GM23338 (cell line): ENCODE data around the gene ZNF763. TPM values are rescaled to one million over a fixed set of nuclear protein-coding genes. Genes with fewer than 3 reads are reported as not detected.

ENCODE experiments used
- ATAC-seq: fragments of 200-7000 bp; cut with Tn5 transposase; 3 replicates; pipeline ENCODE4 v1.9.1; 2020
- DNase-seq: peaks from one replicate; pipeline ENCODE4 v3.0.0-alpha.2; 2015; ENCODE audit warnings: low spot score
- H2AFZ ChIP-seq: fragments of 200-600 bp; sonication (generic); 2 replicates; pipeline ENCODE4 v1.8.0; 2016; ENCODE audit warnings: antibody characterized with exemption, mild to moderate bottlenecking, moderate library complexity
- H3F3A ChIP-seq: fragments of 200-600 bp; sonication (generic); replicated peaks from 2 replicates; pipeline ENCODE4 v1.8.0; 2017; ENCODE audit warnings: antibody characterized with exemption, mixed run types, low read depth
- H3K27ac ChIP-seq: fragments of 200-600 bp; sonication (generic); 2 replicates; pipeline ENCODE4 v1.6.1; 2016; ENCODE audit warnings: low read depth
- H3K27me3 ChIP-seq: fragments of 200-600 bp; sonication (generic); 2 replicates; pipeline ENCODE4 v1.8.0; 2016; ENCODE audit warnings: mild to moderate bottlenecking, mixed run types, moderate library complexity; ENCODE audit not compliant: insufficient read depth
- H3K36me3 ChIP-seq: fragments of 200-600 bp; sonication (generic); 2 replicates; pipeline ENCODE4 v1.8.0; 2016; ENCODE audit warnings: mild to moderate bottlenecking; ENCODE audit not compliant: insufficient read depth
- H3K4me1 ChIP-seq: fragments of 200-600 bp; sonication (generic); 2 replicates; pipeline ENCODE4 v1.8.0; 2016; ENCODE audit warnings: mild to moderate bottlenecking, moderate library complexity; ENCODE audit not compliant: insufficient read depth
- H3K4me2 ChIP-seq: fragments of 200-600 bp; sonication (generic); 2 replicates; pipeline ENCODE4 v1.7.1; 2017; ENCODE audit warnings: mixed run types
- H3K4me3 ChIP-seq: fragments of 200-600 bp; sonication (generic); 2 replicates; pipeline ENCODE4 v1.6.1; 2016; ENCODE audit warnings: mixed run types
- H3K79me2 ChIP-seq: fragments of 200-600 bp; sonication (generic); replicated peaks from 2 replicates; pipeline ENCODE4 v1.8.0; 2017; ENCODE audit warnings: mild to moderate bottlenecking; ENCODE audit not compliant: insufficient read depth
- H3K9me2 ChIP-seq: fragments of 200-600 bp; sonication (generic); 2 replicates; pipeline ENCODE4 v1.8.0; 2017; ENCODE audit not compliant: insufficient read depth
- H4K20me1 ChIP-seq: fragments of 200-600 bp; sonication (generic); replicated peaks from 2 replicates; pipeline ENCODE4 v1.8.0; 2017; ENCODE audit warnings: mild to moderate bottlenecking; ENCODE audit not compliant: insufficient read depth
- H3K27ac Mint-ChIP-seq: 2 replicates; pipeline ENCODE4 v1.8.0; 2020; ENCODE audit warnings: inconsistent platforms, mild to moderate bottlenecking, moderate library complexity, mixed read lengths
- H3K27me3 Mint-ChIP-seq: 3 replicates; pipeline ENCODE4 v1.8.0; 2022; ENCODE audit warnings: low read depth, mild to moderate bottlenecking, moderate library complexity, mixed read lengths, inconsistent platforms; ENCODE audit not compliant: insufficient read depth, poor library complexity
- H3K36me3 Mint-ChIP-seq: 3 replicates; pipeline ENCODE4 v1.8.0; 2021; ENCODE audit warnings: low read depth, mild to moderate bottlenecking, inconsistent platforms, moderate library complexity, mixed read lengths
- H3K4me1 Mint-ChIP-seq: 3 replicates; pipeline ENCODE4 v1.8.0; 2020; ENCODE audit warnings: mild to moderate bottlenecking, inconsistent platforms, mixed read lengths
- H3K4me3 Mint-ChIP-seq: 3 replicates; pipeline ENCODE4 v1.8.0; 2021; ENCODE audit warnings: moderate library complexity, mild to moderate bottlenecking, inconsistent platforms, mixed read lengths
- H3K9me3 Mint-ChIP-seq: 3 replicates; pipeline ENCODE4 v1.8.0; 2020; ENCODE audit warnings: moderate library complexity, mild to moderate bottlenecking, inconsistent platforms, mixed read lengths
- STAT1 ChIP-seq: IDR thresholded peaks from one replicate; pipeline ENCODE4 v1.6.1; 2016; ENCODE audit warnings: antibody characterized with exemption; ENCODE audit not compliant: unreplicated experiment
- polyA plus RNA-seq: library from polyadenylated mRNA; unstranded; fragments of >200 nt; fragmentation: Nextera tagmentation; extraction: Ambion mirVana; gene quantifications from 2 replicates; pipeline ENCODE4 v1.2.1, GENCODE V29; 2016
- total RNA-seq: library from RNA; depleted of rRNA; stranded (reverse); fragments of >200 nt; shearing (Covaris generic); gene quantifications from 2 replicates; pipeline ENCODE4 v1.2.3, GENCODE V29; 2014
- TF ChIP-seq, protein P1 (sequence below): IDR thresholded peaks from one replicate; pipeline ENCODE4 v1.6.1; 2018; ENCODE audit warnings: antibody characterized with exemption; ENCODE audit not compliant: unreplicated experiment
- TF ChIP-seq, protein P2 (sequence below): fragments of 250-450 bp; sonication (Bioruptor Pico); IDR thresholded peaks from 2 replicates; pipeline ENCODE4 v1.5.0; 2020; ENCODE audit warnings: mild to moderate bottlenecking, moderate library complexity
- TF ChIP-seq, protein P3 (sequence below), 2 experiments: fragments of 200-600 bp in 1 of 2; sonication (generic) in 1 of 2; conservative IDR thresholded peaks; 2 replicates each; pipeline versions ENCODE4 v1.5.1 to v1.6.1; 2016 to 2017; ENCODE audit warnings: antibody characterized with exemption in 2 of 2, low read depth in 2 of 2, mild to moderate bottlenecking in 2 of 2, moderate library complexity in 1 of 2

ZNF763 gene
- total and polyA plus RNA-seq, 2 experiments from 2014 or later = 0.61 to 0.87 TPM

DNA sequence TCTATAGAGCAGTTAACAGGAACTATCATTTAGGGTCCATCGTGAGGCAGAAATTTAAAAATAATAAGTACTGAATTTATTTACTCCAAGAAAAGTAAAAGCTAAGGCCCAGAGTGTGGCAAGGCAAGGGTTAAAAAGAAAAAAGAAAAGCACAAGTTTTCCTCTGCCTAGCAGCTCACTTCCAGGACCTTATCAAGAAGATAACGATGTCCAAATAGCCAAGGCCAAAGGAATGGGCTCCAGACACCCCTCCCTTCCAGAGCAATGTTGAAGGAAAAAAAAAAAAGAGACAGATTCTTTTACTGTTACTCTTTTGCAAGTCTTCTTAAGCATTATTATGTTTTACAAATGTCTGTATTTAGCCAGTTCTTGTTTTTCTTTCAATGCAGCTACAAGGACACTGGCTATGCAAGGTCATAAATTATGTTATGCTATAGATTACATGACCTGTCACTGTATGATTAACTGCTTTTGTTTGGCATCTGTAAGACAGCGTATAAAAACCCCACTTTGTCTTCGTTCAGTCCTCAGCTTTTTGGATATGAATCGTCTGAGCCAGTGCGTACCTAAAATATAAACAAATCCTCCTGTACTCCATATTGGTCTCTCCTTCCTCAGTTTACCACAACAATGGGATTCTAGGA is 42.9 kb upstream of the ZNF763 start:
- Mint-ChIP-seq H3K9me3 (peaks cover 96% of the 10 kb centered on the region), H3K4me1 (no peaks in the 10 kb centered on the region), H3K4me3 (no peak overlapping the region), H3K36me3 (peaks cover 28% of the 10 kb centered on the region), H3K27ac (no peak overlapping the region), H3K27me3 (peaks cover 3% of the 10 kb centered on the region)
- Histone ChIP-seq H3K4me1 (peaks cover 9% of the 10 kb centered on the region; the same call in 1 of the 2 replicates), H3K4me2 (no peak overlapping the region), H2AFZ (no peak overlapping the region), H3K36me3 (no peaks in the 10 kb centered on the region), H4K20me1 (peaks cover 9% of the 10 kb centered on the region; the same call in 1 of the 2 replicates), H3K9me2 (no peaks in the 10 kb centered on the region), H3K27me3 (0 out of 2 replicates have a peak, but pooled peaks cover 2% of the 10 kb centered on the region), H3K4me3 (no peak overlapping the region), H3K27ac (no peak overlapping the region), H3F3A (no peaks in the 10 kb centered on the region), H3K79me2 (peaks cover 17% of the 10 kb centered on the region)
- ATAC-seq (no peak), DNase-seq (no peak)
- TF ChIP-seq, protein P1, sequence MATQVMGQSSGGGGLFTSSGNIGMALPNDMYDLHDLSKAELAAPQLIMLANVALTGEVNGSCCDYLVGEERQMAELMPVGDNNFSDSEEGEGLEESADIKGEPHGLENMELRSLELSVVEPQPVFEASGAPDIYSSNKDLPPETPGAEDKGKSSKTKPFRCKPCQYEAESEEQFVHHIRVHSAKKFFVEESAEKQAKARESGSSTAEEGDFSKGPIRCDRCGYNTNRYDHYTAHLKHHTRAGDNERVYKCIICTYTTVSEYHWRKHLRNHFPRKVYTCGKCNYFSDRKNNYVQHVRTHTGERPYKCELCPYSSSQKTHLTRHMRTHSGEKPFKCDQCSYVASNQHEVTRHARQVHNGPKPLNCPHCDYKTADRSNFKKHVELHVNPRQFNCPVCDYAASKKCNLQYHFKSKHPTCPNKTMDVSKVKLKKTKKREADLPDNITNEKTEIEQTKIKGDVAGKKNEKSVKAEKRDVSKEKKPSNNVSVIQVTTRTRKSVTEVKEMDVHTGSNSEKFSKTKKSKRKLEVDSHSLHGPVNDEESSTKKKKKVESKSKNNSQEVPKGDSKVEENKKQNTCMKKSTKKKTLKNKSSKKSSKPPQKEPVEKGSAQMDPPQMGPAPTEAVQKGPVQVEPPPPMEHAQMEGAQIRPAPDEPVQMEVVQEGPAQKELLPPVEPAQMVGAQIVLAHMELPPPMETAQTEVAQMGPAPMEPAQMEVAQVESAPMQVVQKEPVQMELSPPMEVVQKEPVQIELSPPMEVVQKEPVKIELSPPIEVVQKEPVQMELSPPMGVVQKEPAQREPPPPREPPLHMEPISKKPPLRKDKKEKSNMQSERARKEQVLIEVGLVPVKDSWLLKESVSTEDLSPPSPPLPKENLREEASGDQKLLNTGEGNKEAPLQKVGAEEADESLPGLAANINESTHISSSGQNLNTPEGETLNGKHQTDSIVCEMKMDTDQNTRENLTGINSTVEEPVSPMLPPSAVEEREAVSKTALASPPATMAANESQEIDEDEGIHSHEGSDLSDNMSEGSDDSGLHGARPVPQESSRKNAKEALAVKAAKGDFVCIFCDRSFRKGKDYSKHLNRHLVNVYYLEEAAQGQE = no peak
- no peak for TF ChIP-seq STAT1
- TF ChIP-seq, protein P2, sequence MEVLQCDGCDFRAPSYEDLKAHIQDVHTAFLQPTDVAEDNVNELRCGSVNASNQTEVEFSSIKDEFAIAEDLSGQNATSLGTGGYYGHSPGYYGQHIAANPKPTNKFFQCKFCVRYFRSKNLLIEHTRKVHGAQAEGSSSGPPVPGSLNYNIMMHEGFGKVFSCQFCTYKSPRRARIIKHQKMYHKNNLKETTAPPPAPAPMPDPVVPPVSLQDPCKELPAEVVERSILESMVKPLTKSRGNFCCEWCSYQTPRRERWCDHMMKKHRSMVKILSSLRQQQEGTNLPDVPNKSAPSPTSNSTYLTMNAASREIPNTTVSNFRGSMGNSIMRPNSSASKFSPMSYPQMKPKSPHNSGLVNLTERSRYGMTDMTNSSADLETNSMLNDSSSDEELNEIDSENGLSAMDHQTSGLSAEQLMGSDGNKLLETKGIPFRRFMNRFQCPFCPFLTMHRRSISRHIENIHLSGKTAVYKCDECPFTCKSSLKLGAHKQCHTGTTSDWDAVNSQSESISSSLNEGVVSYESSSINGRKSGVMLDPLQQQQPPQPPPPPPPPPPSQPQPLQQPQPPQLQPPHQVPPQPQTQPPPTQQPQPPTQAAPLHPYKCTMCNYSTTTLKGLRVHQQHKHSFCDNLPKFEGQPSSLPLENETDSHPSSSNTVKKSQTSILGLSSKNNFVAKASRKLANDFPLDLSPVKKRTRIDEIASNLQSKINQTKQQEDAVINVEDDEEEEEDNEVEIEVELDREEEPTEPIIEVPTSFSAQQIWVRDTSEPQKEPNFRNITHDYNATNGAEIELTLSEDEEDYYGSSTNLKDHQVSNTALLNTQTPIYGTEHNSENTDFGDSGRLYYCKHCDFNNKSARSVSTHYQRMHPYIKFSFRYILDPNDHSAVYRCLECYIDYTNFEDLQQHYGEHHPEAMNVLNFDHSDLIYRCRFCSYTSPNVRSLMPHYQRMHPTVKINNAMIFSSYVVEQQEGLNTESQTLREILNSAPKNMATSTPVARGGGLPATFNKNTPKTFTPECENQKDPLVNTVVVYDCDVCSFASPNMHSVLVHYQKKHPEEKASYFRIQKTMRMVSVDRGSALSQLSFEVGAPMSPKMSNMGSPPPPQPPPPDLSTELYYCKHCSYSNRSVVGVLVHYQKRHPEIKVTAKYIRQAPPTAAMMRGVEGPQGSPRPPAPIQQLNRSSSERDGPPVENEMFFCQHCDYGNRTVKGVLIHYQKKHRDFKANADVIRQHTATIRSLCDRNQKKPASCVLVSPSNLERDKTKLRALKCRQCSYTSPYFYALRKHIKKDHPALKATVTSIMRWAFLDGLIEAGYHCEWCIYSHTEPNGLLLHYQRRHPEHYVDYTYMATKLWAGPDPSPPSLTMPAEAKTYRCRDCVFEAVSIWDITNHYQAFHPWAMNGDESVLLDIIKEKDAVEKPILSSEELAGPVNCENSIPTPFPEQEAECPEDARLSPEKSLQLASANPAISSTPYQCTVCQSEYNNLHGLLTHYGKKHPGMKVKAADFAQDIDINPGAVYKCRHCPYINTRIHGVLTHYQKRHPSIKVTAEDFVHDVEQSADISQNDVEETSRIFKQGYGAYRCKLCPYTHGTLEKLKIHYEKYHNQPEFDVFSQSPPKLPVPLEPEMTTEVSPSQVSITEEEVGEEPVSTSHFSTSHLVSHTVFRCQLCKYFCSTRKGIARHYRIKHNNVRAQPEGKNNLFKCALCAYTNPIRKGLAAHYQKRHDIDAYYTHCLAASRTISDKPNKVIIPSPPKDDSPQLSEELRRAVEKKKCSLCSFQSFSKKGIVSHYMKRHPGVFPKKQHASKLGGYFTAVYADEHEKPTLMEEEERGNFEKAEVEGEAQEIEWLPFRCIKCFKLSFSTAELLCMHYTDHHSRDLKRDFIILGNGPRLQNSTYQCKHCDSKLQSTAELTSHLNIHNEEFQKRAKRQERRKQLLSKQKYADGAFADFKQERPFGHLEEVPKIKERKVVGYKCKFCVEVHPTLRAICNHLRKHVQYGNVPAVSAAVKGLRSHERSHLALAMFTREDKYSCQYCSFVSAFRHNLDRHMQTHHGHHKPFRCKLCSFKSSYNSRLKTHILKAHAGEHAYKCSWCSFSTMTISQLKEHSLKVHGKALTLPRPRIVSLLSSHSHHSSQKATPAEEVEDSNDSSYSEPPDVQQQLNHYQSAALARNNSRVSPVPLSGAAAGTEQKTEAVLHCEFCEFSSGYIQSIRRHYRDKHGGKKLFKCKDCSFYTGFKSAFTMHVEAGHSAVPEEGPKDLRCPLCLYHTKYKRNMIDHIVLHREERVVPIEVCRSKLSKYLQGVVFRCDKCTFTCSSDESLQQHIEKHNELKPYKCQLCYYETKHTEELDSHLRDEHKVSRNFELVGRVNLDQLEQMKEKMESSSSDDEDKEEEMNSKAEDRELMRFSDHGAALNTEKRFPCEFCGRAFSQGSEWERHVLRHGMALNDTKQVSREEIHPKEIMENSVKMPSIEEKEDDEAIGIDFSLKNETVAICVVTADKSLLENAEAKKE (CRISPR knock-in tag) = no peak
- TF ChIP-seq, protein P3, sequence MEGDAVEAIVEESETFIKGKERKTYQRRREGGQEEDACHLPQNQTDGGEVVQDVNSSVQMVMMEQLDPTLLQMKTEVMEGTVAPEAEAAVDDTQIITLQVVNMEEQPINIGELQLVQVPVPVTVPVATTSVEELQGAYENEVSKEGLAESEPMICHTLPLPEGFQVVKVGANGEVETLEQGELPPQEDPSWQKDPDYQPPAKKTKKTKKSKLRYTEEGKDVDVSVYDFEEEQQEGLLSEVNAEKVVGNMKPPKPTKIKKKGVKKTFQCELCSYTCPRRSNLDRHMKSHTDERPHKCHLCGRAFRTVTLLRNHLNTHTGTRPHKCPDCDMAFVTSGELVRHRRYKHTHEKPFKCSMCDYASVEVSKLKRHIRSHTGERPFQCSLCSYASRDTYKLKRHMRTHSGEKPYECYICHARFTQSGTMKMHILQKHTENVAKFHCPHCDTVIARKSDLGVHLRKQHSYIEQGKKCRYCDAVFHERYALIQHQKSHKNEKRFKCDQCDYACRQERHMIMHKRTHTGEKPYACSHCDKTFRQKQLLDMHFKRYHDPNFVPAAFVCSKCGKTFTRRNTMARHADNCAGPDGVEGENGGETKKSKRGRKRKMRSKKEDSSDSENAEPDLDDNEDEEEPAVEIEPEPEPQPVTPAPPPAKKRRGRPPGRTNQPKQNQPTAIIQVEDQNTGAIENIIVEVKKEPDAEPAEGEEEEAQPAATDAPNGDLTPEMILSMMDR (conservative IDR thresholded peaks at IDR 0.05; ENCODE audit: low read depth in 2 of 2) = no peak
